ENCODE data around the gene REV3L.
"Not testable (repeated sequence)": the region's sequence is repeated elsewhere in the genome, so short reads cannot be mapped to it uniquely, and the experiment has no call there.

Gene REV3L

DNA sequence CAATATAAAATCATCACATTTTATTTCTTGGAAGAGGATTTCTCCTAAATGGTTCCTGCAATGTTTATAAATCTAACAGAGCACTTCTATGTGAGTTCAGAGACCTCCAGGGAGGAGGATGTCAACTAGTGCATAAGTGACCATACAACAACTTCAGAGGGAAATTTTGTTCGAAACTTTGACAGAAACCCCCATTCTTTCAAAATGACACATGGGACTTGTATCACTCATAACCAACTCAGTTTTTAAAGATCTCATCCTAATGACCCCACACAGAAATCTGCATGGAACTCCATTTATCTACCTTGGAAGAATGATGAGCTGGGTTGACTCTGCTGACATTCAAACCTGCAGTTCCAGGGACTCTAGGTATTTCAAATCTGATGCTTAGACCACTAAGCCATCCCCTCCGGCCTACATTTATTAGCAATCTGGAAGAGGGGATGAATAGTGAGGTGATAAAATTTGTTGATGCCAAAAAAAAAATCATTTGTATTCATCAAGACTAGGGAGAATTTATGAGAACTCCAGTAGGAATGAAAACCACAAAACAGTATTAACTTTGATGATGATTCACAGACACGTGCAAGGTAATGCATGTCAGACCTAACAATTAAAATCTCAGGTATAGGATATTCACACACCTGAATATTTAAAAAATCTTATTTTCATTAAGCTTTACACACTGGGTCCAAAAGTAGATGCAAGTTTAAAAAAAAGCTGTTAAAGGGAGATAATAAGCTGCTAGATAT, 153.0 kb downstream of the REV3L start:
- Mint-ChIP-seq H3K4me1 (no peaks in the 10 kb centered on the region), H3K27me3 (ENCODE audit: low read depth) (no peaks in the 10 kb centered on the region), H3K4me3 (no peak overlapping the region), H3K27ac (no peak overlapping the region), H3K36me3 (ENCODE audit: low read depth) (peaks cover 55% of the 10 kb centered on the region), H3K9me3 (no peaks in the 10 kb centered on the region)
- TF ChIP-seq, protein P1, sequence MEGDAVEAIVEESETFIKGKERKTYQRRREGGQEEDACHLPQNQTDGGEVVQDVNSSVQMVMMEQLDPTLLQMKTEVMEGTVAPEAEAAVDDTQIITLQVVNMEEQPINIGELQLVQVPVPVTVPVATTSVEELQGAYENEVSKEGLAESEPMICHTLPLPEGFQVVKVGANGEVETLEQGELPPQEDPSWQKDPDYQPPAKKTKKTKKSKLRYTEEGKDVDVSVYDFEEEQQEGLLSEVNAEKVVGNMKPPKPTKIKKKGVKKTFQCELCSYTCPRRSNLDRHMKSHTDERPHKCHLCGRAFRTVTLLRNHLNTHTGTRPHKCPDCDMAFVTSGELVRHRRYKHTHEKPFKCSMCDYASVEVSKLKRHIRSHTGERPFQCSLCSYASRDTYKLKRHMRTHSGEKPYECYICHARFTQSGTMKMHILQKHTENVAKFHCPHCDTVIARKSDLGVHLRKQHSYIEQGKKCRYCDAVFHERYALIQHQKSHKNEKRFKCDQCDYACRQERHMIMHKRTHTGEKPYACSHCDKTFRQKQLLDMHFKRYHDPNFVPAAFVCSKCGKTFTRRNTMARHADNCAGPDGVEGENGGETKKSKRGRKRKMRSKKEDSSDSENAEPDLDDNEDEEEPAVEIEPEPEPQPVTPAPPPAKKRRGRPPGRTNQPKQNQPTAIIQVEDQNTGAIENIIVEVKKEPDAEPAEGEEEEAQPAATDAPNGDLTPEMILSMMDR (IDR thresholded peaks at IDR 0.05; ENCODE audit: unreplicated experiment in 3 of 3) = no peak

DNA sequence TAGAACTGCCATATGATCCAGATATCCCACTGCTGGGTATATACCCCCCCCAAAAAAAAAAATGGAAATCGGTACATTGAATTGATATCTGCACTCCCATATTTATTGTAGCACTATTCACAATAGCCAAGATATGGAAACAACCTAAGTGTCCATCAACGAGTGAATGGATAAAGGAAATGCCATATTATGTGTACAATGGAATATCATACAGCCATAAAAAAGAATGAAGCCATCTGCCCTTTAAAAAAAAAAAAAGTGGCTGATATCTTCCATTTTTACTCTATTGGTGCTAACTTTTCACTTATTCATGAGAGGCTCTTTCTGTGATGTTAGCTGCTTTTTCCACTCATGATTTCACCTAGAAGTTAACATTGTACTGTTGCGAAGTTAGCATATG, 156.5 kb downstream of the REV3L start:
- Mint-ChIP-seq H3K36me3 (ENCODE audit: low read depth) (peaks cover 58% of the 10 kb centered on the region), H3K4me1 (no peaks in the 10 kb centered on the region), H3K4me3 (no peak overlapping the region), H3K27ac (no peak overlapping the region), H3K9me3 (no peaks in the 10 kb centered on the region), H3K27me3 (ENCODE audit: low read depth) (no peaks in the 10 kb centered on the region)
- TF ChIP-seq, protein P1 (IDR thresholded peaks at IDR 0.05; ENCODE audit: unreplicated experiment in 3 of 3) = no peak

- Mint-ChIP-seq H3K27me3 (ENCODE audit: low read depth) (no peaks in the 10 kb centered on the region), H3K4me3 (no peak overlapping the region), H3K4me1 (no peaks in the 10 kb centered on the region), H3K36me3 (ENCODE audit: low read depth) (peaks cover 56% of the 10 kb centered on the region), H3K27ac (no peak overlapping the region), H3K9me3 (no peaks in the 10 kb centered on the region)
- TF ChIP-seq, protein P1 (IDR thresholded peaks at IDR 0.05; ENCODE audit: unreplicated experiment in 3 of 3) = no peak
Observed at GRCh38 chr6:111322145-111322544, 160.9 kb downstream of the REV3L start.

DNA sequence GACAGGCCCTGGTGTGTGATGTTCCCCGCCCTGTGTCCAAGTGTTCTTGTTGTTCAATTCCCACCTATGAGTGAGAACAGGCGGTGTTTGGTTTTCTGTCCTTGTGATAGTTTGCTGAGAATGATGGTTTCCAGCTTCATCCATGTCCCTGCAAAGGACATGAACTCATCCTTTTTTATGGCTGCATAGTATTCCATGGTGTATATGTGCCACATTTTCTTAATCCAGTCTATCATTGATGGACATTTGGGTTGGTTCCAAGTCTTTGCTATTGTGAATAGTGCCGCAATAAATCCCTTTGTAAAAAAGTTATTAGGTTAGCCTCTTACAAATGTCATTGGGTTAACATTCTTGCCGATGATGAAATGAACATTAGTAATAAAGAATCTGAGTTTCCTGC, 175.1 kb downstream of the REV3L start:
- not testable (repeated sequence) for H3K9me3 Mint-ChIP-seq; H3K27me3 Mint-ChIP-seq (ENCODE audit: low read depth); H3K4me1 Mint-ChIP-seq; H3K27ac Mint-ChIP-seq; H3K4me3 Mint-ChIP-seq
- peaks cover 77% of the 10 kb centered on the region for H3K36me3 Mint-ChIP-seq (ENCODE audit: low read depth)

DNA sequence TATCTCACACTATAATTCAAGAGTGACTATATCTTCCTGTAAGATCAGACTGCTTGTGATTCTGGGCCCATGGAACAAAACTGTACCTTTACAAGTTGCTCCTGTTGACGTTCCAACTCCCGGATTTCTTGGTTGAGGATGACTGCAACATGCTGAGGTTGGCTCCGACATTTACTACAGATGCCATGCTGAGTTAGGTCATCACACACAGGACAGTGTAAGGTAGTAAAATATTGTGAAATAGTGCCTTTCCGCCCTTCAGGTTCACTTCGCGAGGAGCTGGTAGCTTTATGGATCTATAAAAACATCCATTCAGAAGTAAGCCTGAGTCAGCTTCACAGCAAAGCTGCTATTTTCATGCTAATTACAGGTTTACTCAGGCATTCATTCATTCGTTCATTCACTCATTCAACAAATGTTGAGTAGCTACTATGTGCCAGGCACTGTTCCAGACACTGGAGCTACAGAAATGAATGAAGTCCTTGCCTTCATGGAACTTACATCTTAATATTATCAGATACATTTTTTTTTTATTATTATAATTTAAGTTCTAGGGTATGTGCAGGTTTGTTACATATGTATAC, 175.7 kb downstream of the REV3L start:
- H3K27ac Mint-ChIP-seq = no peak overlapping the region
- H3K9me3 Mint-ChIP-seq = no peaks in the 10 kb centered on the region
- H3K4me3 Mint-ChIP-seq = no peak overlapping the region
- no peaks in the 10 kb centered on the region for H3K27me3 Mint-ChIP-seq (ENCODE audit: low read depth)
- H3K4me1 Mint-ChIP-seq = peaks cover under 1% of the 10 kb centered on the region
- H3K36me3 Mint-ChIP-seq (ENCODE audit: low read depth) = peaks cover 78% of the 10 kb centered on the region
- TF ChIP-seq, protein P1 (IDR thresholded peaks at IDR 0.05; ENCODE audit: unreplicated experiment in 3 of 3) = no peak

GRCh38 chr6:111306104-111306888, 176.7 kb downstream of the REV3L start:
- Mint-ChIP-seq H3K4me3 (no peak overlapping the region), H3K36me3 (ENCODE audit: low read depth) (peaks cover 82% of the 10 kb centered on the region), H3K9me3 (no peaks in the 10 kb centered on the region), H3K4me1 (peaks cover 5% of the 10 kb centered on the region), H3K27me3 (ENCODE audit: low read depth) (no peaks in the 10 kb centered on the region), H3K27ac (no peak overlapping the region)
- TF ChIP-seq, protein P1 (IDR thresholded peaks at IDR 0.05; ENCODE audit: unreplicated experiment in 3 of 3) = no peak
